Subcutaneous abdominal adipose tissue (tissue), 5 donors: ENCODE results near the gene DPH3.
"Not testable (repeated sequence)": the region's sequence is repeated elsewhere in the genome, so short reads cannot be mapped to it uniquely, and the experiment has no call there.

Experiments
- H3K27ac ChIP-seq: one replicate; pipeline ENCODE4 v1.7.0; 2013; ENCODE audit warnings: low read depth, mild to moderate bottlenecking, inconsistent platforms, low read length, moderate library complexity
- H3K27me3 ChIP-seq, 5 donors: one replicate each; pipeline ENCODE4 v1.7.0; 2013; ENCODE audit warnings: low read length in 5 of 5, inconsistent platforms in 1 of 5; ENCODE audit not compliant: control insufficient read depth in 5 of 5, insufficient read depth in 4 of 5
- H3K36me3 ChIP-seq, 5 donors: one replicate each; pipeline ENCODE4 v1.7.0; 2013; ENCODE audit warnings: low read length in 5 of 5; ENCODE audit not compliant: control insufficient read depth in 5 of 5, insufficient read depth in 5 of 5
- H3K4me1 ChIP-seq, 5 donors: one replicate each; pipeline ENCODE4 v1.7.0; 2013; ENCODE audit warnings: low read length in 5 of 5, mild to moderate bottlenecking in 3 of 5, moderate library complexity in 1 of 5; ENCODE audit not compliant: control insufficient read depth in 5 of 5, insufficient read depth in 5 of 5
- H3K4me3 ChIP-seq, 5 donors: one replicate each; pipeline ENCODE4 v1.7.0; 2013; ENCODE audit warnings: low read length in 5 of 5, low read depth in 1 of 5
- H3K9ac ChIP-seq, 5 donors: one replicate each; pipeline ENCODE4 v1.7.0; 2013; ENCODE audit warnings: low read length in 5 of 5, mild to moderate bottlenecking in 4 of 5, moderate library complexity in 3 of 5
- H3K9me3 ChIP-seq, 5 donors: one replicate each; pipeline ENCODE4 v1.7.0; 2013; ENCODE audit warnings: low read length in 5 of 5; ENCODE audit not compliant: control insufficient read depth in 5 of 5
- donor health status: healthy.
- donor health status: healthy.
- donor health status: healthy.
- donor health status: healthy.
- donor health status: healthy.

Gene DPH3

DNA sequence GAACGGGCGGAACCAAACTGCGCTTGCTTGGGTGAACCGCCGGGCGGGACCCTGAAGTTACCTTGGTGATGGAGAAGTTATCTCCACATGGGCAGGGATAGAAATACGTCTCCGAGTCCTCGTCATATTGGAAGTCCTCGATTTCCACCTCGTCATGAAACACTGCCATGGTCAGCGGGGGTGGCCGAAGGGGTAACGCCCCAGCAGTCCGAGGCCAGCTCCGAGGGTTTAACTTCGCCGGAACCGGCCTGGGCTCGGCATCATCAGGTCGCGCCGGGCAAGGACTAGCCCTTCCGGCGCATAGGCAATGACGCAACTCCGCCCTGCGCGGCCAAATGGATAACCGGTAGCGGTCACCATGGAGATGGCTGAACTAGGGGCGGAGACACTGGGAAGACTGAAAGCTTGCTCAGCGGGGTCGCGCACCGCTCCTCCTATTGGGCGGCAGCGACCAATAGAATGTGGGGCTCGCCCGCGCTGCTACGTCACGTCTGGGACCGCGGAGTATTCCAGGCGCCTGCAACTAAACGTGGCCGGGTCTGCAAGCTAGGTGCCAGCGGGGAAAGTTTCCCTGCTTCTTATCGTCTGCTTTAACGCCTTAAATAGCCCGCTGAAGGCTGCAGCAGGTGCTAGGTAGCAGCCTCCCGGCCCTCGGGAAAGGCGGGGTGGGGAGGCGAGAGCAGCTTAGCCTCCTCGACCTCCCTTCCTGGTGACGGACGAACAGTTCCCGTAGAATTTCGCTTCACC, at the start of gene DPH3, which contains the start of gene OXNAD1:
DPH3 (minus strand) TSS at position 236 of the 747 bp plus-strand sequence; CDS start at position 169, 67 bp downstream.
OXNAD1 (plus strand) TSS at position 505 of the 747 bp plus-strand sequence. CDS start 5,741 bp downstream, outside the sequence.
- H3K4me3 ChIP-seq: peak within 1 kb of the TSS; percentile 91 to 99 (median 92)
- H3K9me3 ChIP-seq: no peaks in the 10 kb centered on the region
- H3K27me3 ChIP-seq: no peaks in the 10 kb centered on the region
- peak within 1 kb of the TSS; percentile 79 to 96 (median 90) for H3K9ac ChIP-seq
- peaks cover 5 to 14% (median 9%) of the 10 kb centered on the region in 5 donors for H3K36me3 ChIP-seq
- H3K4me1 ChIP-seq: peaks cover 10 to 47% (median 33%) of the 10 kb centered on the region in 5 donors
- peak within 1 kb of the TSS; percentile 84 for H3K27ac ChIP-seq

DNA sequence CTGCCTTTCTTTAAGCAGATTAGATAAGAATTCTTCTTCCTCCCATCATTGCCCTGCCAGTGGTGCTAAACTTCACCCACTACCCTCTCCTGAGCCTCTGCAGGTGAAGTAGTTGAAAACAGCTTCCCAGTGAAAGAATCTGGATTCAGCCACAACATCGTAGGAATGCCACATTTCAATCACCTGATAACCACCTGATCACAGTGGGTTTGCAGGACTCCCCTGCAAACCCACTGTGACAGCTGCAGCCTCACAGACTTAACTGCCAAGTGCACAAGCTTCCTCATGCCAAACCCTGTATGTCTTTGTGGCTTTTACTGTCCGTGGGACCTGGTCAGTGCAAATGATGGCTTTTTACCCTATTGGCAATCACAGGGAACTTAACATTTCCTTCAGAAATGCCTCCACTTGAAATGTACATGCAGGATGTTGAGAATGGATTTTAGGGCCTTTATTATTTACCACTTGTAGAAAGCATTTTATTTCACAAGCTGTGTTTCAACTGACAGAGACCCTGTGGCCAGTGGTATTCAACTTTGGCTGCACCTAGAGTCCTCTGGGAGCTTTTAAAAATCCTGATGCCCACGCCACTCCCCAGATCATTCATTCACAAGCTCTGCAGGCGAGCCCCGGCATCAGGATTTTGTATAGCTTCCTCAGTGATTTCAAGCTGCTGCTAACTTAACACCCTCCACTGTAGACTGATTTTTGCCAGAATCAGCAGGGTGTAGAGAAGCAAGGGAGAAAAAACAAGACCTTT, 49.3 kb upstream of the DPH3 start:
- Histone ChIP-seq H3K9ac (peak overlapping the region in 1 of 5 donors; percentile 35), H3K36me3 (peaks cover 0 to 42% (median 30%) of the 10 kb centered on the region in 5 donors), H3K27ac (no peak overlapping the region), H3K4me3 (no peak overlapping the region), H3K9me3 (no peaks in the 10 kb centered on the region), H3K27me3 (no peaks in the 10 kb centered on the region), H3K4me1 (peaks cover 19 to 57% (median 48%) of the 10 kb centered on the region in 5 donors)

DNA sequence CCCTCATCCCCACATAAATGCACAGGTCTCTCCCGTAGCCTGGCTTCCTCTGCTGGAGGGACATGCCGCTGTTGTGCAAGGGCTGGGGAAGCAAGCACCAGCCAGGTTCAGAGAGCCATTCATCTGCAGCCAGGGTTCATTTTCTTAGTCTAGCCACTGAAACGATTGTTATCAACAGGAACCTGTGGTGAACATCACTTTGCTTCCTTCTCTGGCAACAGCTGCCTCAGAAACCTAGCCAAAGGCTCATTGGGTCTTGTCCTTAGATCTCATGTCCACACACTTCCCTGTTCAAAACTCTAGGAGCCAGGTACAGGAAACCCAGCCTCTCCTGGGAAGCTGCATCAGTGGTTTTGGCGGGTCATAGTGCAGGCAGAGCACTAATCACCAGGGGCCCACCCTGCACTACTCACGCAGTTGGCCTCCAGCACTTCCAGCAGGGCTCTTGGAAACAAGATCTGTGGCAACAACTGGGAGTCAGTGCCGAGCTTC, 47.3 kb upstream of the DPH3 start:
- H3K36me3 ChIP-seq: peaks cover 0 to 34% (median 30%) of the 10 kb centered on the region in 5 donors
- peak overlapping the region; percentile 68 for H3K27ac ChIP-seq
- H3K9me3 ChIP-seq: no peaks in the 10 kb centered on the region
- H3K27me3 ChIP-seq: no peaks in the 10 kb centered on the region
- peaks cover 13 to 36% (median 30%) of the 10 kb centered on the region in 5 donors for H3K4me1 ChIP-seq
- H3K9ac ChIP-seq: peak overlapping the region in 2 of 5 donors; percentile 4 to 22
- no peak overlapping the region for H3K4me3 ChIP-seq

DNA sequence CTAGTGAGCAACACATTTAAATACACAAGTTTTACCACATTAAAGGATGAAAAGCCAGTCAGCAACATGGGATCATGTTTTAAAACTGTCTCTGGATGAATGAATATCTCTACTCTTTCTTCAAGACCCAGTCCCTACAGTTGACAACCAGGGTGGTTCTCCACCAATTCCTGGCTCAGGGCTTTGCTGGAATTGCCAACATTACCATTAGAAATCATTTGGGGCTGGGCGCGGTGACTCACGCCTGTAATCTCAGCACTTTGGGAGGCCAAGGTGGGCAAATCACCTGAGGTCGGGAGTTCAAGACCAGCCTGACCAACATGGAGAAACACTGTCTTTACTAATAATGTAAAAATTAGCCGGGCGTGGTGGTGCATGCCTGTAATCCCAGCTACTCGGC, 45.7 kb upstream of the DPH3 start:
- H3K9ac ChIP-seq, H3K4me3 ChIP-seq, H3K27me3 ChIP-seq, H3K9me3 ChIP-seq: not testable (repeated sequence)
- Histone ChIP-seq H3K27ac (peak overlapping the region; percentile 14), H3K36me3 (peaks cover 0 to 22% (median 14%) of the 10 kb centered on the region in 5 donors), H3K4me1 (peaks cover 9 to 28% (median 21%) of the 10 kb centered on the region in 5 donors)

DNA sequence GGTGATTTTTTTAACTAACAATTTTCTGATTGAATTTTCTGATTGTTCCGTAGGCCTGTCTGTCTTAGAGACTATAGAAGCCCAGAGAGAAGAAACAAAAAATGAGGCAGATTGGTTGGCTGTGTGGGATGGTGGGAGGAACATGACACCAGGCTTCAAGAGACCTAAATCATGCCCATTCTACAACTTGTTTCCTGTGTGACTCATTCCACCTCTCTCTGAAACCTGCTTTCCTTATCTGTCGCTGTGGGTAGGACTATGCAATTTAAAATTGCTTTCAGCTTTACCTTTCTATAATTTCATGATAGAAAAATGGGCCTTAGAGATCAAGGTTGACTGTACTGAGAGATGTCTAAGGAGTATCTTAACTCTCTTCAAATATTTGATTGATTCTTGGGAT, 44.8 kb upstream of the DPH3 start:
- H3K27ac ChIP-seq: peak overlapping the region; percentile 14
- H3K27me3 ChIP-seq: no peaks in the 10 kb centered on the region
- H3K4me3 ChIP-seq: no peak overlapping the region
- H3K9ac ChIP-seq: no peak overlapping the region
- no peaks in the 10 kb centered on the region for H3K9me3 ChIP-seq
- H3K36me3 ChIP-seq: peaks cover 0 to 18% (median 10%) of the 10 kb centered on the region in 5 donors
- peaks cover 9 to 27% (median 23%) of the 10 kb centered on the region in 5 donors for H3K4me1 ChIP-seq

DNA sequence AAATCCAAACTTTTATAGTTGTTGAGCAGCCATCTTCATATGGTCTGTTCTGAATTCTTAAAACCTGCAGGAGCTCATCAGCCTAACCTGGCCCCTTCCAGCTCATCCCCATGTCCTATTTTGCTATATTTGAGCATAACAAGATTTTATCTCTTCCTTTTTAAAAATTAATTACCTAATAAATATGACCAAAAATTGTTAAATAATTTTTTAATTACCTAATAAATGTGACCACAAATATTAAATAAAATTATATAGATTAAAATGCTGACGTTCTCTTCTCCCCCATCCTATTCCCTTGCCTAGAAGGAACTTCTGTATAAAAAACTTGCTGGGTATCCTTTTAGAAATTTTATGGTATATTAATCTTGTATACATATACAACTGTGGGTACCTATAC, 44.0 kb upstream of the DPH3 start:
- H3K9ac ChIP-seq: no peak overlapping the region
- H3K9me3 ChIP-seq: no peaks in the 10 kb centered on the region
- H3K27me3 ChIP-seq: no peaks in the 10 kb centered on the region
- peaks cover 0 to 13% (median 6%) of the 10 kb centered on the region in 5 donors for H3K36me3 ChIP-seq
- H3K4me1 ChIP-seq: peaks cover 9 to 19% (median 17%) of the 10 kb centered on the region in 5 donors
- H3K27ac ChIP-seq: no peak overlapping the region
- no peak overlapping the region for H3K4me3 ChIP-seq

DNA sequence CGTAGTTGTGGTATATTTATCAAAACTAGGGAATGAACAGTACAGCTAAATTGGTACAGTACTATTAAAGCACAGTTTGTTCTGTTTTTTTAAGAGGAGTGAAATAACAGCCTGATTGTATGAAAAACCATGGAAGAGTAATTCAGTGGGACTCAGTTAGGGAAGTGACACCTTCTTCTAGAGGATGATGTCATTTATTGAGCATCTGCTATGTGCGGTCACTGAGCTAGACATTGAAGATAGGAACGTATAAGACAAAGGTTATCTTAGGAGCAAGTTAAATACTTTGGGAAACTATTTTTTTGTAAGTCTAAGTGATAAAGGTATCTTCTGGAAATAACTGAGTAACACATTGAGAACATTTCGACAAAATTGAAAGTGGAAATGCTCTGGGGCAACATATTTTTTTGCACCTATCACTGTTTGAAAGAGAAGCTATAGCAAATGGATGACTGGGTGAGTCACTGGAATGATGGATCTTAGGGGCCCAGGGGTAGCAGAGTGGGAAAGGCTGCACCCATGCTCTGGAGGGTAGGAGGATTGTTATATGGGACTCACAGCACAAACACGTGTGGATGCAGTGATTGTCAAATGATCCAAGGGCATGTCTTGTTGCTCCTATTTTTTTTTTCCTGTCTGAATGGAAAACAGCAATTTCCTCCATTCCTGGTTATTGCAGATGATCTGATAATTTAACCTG, 43.2 kb upstream of the DPH3 start:
- H3K27me3 ChIP-seq: no peaks in the 10 kb centered on the region
- no peak overlapping the region for H3K9ac ChIP-seq
- H3K4me3 ChIP-seq: no peak overlapping the region
- H3K27ac ChIP-seq: no peak overlapping the region
- H3K4me1 ChIP-seq: peaks cover 9 to 20% (median 17%) of the 10 kb centered on the region in 5 donors
- no peaks in the 10 kb centered on the region for H3K9me3 ChIP-seq
- peaks cover 0 to 7% (median 2%) of the 10 kb centered on the region in 5 donors for H3K36me3 ChIP-seq

DNA sequence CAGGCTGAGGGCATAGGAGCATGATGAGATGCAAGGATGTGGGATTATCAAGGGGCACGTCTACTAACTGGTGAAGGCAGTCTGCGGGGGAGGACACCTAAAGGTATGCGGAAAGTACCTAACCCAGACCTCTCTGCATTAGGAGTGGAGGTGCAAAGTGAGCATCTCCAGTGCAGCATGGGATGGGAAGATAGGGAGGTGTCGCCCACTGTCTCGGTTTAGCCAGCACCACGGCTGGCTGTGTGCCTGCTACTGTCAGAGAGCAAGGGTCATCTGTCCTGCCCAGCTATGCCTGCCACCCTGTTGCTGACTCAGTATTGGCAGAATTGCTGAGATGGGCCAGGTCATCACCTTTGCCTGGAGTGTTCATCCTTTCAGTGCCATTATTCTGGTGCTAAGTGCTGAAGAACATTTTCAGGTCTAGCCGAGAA, 40.4 kb upstream of the DPH3 start:
- Histone ChIP-seq H3K27ac (no peak overlapping the region), H3K9me3 (no peaks in the 10 kb centered on the region), H3K27me3 (no peaks in the 10 kb centered on the region), H3K9ac (no peak overlapping the region), H3K4me1 (peaks cover 0 to 18% (median 3%) of the 10 kb centered on the region in 5 donors), H3K4me3 (no peak overlapping the region), H3K36me3 (peaks cover 0 to 14% (median 4%) of the 10 kb centered on the region in 5 donors)

DNA sequence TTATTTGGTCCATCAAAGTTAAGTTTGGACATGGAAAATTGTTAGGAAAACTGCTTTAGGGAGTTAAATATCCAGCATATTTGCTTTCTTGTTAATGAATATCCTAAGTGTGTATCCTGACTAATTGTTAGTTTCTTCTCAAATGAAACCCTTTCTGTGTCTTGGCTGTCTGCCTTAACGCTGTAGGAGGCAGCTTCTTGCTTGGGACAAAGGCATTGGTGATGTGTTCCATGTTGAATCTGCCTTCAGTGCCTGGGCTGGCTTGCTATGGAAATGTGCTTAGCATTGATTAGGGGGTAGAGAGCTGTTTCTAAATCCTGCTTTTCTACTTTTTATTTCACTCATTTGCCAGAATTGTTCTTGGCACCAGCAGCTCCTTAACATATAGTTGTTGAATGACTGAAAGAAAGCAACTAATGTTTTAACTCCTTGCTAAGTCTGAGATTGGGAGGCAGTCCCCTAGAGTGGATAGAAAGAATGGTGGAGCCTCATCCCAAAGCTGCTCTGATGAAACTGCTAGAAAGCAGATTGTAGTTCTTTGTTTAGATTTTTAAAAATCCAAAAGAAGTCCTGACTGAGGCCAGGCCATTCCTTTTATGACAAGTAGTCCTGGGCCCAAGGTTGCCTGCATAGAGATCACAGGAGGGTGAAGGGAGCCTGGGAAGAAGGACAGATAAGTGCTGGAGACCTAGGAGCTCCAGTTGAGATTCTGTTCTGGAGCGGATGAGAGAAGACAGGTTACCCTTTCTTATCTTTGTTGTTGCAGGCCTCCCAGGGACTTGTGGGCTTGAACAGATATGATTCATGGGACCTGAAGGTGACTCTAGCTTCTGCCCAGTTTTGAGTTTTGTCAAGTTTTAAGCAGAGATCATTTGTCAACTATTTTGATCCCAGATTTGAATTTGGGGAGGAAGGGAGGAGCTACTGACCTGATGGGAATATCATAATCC, 39.6 kb upstream of the DPH3 start:
- H3K36me3 ChIP-seq: peaks cover 0 to 14% (median 4%) of the 10 kb centered on the region in 5 donors
- no peaks in the 10 kb centered on the region for H3K27me3 ChIP-seq
- H3K9me3 ChIP-seq: no peaks in the 10 kb centered on the region
- H3K27ac ChIP-seq: no peak overlapping the region
- H3K4me3 ChIP-seq: no peak overlapping the region
- H3K4me1 ChIP-seq: peaks cover 0 to 18% (median 3%) of the 10 kb centered on the region in 5 donors
- no peak overlapping the region for H3K9ac ChIP-seq
